Epithelial cell of esophagus (primary cell): Measurements from ENCODE around the gene SOX5.

Source experiments
- DNase-seq: peaks from one replicate; pipeline ENCODE4 v3.0.0; 2010; ENCODE audit warnings: low read depth
- H3K4me3 ChIP-seq: 2 replicates; pipeline ENCODE4 v1.5.1; 2011; ENCODE audit warnings: mild to moderate bottlenecking, low read length, control low read depth
- CTCF ChIP-seq: IDR thresholded peaks from 2 replicates; pipeline ENCODE4 v1.5.1; 2011; ENCODE audit warnings: low read depth, mild to moderate bottlenecking, low read length, control low read depth, inconsistent platforms; ENCODE audit not compliant: insufficient read depth; ENCODE audit errors: missing control alignments

SOX5 gene

DNA sequence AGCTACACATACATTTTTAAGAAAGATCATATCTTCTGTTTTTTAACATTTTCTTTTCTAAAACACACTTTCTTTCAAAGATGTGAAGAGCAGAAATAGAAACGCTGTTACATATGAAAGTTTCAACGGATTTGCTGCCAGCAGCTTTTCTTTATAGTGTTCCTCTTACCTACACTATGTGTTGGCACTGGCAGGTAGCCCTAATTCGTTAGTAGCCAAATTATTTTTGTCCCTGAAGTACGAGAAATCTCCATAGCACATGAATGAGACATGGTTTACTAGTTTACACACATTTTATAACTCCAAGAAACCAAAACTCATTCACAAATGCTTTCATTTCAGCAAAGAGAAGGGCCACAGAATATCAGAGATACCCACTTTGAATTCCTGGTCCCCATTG lies 6.6 kb downstream of the SOX5 start:
- TF ChIP-seq CTCF = no peak
- no peak overlapping the region for H3K4me3 ChIP-seq
- DNase-seq = no peak

GRCh38 chr12:23941780-23942179 lies 7.7 kb downstream of the SOX5 start:
- no peak overlapping the region for H3K4me3 ChIP-seq
- DNase-seq = no peak
- no peak for TF ChIP-seq CTCF

DNA sequence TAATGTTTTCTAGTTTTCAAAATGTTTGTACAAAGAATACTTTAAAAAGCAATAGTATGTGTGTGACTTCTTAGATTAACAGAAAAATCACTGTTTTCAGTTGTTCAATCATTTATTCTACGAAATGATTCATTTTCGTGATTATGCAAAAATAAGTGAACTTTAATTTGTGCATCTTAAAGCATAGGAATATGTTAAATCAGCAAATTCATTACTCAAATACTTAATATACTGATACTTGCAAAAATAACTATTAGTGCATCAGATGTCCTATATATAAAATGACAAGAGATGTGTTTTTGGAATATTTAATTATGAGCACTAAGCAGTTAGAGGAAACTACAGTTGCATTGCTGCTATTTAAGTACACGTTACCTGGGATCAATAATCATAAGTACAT lies 11.0 kb downstream of the SOX5 start:
- no peak overlapping the region for H3K4me3 ChIP-seq
- no peak for DNase-seq
- TF ChIP-seq CTCF = no peak

DNA sequence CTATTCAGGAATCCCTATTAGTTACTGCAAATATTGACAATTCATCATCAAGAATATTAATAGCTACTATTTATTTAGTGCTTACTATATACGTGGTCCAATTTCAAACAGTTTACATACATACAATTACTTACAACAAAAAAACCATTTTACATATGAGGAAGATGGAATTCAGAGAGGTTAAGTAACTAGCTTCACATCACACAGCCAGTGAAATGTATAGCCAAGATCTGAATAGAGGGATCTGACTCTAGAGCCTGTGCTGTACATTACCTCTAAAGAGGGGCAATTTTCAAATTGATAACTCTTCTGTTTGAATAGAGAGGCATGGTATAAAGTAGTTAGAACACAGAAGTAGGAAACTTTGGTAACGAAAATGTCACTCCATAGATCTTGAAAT lies 18.3 kb downstream of the SOX5 start:
- no peak overlapping the region for H3K4me3 ChIP-seq
- TF ChIP-seq CTCF = no peak
- no peak for DNase-seq

DNA sequence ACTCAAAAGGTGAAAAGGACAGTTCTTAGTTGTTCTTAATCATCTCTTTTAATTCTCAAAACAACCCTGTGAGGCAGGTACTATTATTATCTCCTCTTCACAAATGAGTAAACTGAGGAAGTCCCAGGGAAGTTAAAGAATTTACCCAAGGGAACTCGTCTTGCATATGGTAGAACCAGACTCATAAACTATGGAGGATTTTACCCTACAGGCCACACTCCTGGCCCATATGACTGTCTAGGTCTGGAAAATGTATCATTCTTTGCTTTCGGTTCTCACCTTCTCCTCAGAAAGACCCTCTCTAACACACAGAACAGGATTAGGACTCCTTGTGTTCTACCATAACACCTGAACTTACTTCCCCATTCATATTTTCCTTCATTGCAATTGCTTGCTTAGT lies 18.9 kb downstream of the SOX5 start:
- H3K4me3 ChIP-seq = no peak overlapping the region
- TF ChIP-seq CTCF = no peak
- no peak for DNase-seq

DNA sequence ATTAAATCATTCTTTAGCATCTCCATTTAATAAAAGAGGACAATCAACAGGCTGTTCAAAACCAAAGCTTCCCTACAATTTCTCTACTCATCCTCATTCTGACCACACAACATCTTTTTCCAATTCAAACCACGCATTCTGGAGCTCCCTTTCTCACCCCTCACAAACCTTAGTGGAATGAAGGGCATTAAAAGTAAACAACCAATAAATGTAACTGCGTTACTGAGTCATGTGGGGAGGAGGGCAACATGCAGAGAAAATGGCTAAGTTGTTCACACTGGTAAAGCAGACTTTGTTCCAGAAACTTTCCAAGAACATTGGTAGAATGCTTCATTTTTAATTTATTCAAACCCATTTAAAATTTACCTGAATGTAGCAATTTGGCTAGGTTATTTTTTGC lies 19.6 kb downstream of the SOX5 start:
- DNase-seq = no peak
- no peak for TF ChIP-seq CTCF

GRCh38 chr12:23927907-23928306 lies 21.6 kb downstream of the SOX5 start:
- TF ChIP-seq CTCF = no peak
- no peak for DNase-seq
- H3K4me3 ChIP-seq = no peak overlapping the region

More for the DNA sequence above, 19.6 kb downstream of the SOX5 start:
- H3K4me3 ChIP-seq = no peak overlapping the region
